HepG2 (cell line): Measurements from ENCODE around the gene PDS5B. TPM values are rescaled to one million over a fixed set of nuclear protein-coding genes. Genes with fewer than 3 reads are reported as not detected.

Source experiments
- polyA plus RNA-seq, 8 experiments: library from polyadenylated mRNA; depleted of rRNA in 3 of 8; stranded (reverse) in 7 of 8; unstranded in 1 of 8; fragments of >200 nt; fragmentation: Illumina TruSeq in 4 of 8; extraction: Trizol in 4 of 8; gene quantifications; 2 replicates each; pipeline versions ENCODE4 v1.2.1 to v1.2.3, GENCODE V29; 2011 to 2016; ENCODE audit warnings: low read depth in 4 of 8, missing spikeins in 1 of 8, mixed read lengths in 1 of 8; ENCODE audit not compliant: insufficient read depth in 1 of 8
- small RNA-seq, 3 experiments: library from RNA; depleted of rRNA; stranded (forward); fragments of <200 nt; gene quantifications; one replicate each; pipeline ENCODE3, GENCODE V24; 2012; ENCODE audit warnings: low read depth in 2 of 3, low replicate concordance in 1 of 3; ENCODE audit not compliant: insufficient read length in 3 of 3, insufficient read depth in 2 of 3
- total RNA-seq, 5 experiments: library from RNA; depleted of rRNA; stranded (reverse); fragments of >200 nt; fragmentation: Illumina TruSeq; extraction: Trizol; gene quantifications; 2 replicates each; pipeline ENCODE4 v1.2.3, GENCODE V29; 2016; ENCODE audit warnings: low read depth in 1 of 5

The PDS5B gene
- total and polyA plus RNA-seq, 2 of the 13 experiments (the other 11 are each of a cell fraction or from before 2014, with no cell fraction given), result 5.8 to 24.6 TPM

Small RNA genes within 50 kb of the gene (small RNA-seq; reads per million reads assigned to genes)
- 0 reads per million in 3 experiments for gene RNY1P4

Other genes with a start within 250 kb of the PDS5B start
- gene N4BP2L1, start 158.3 kb upstream of the PDS5B start, total RNA-seq (2016; rRNA removed; fragmentation: Illumina TruSeq; extraction: Trizol), result 11.8 and 13.2 TPM in 2 replicates
- gene N4BP2L1, start 158.3 kb upstream of the PDS5B start, polyA plus RNA-seq (2011; rRNA removed), result 30.4 and 34.5 TPM in 2 replicates
- gene N4BP2L2, start 47.7 kb upstream of the PDS5B start, total RNA-seq (2016; rRNA removed; fragmentation: Illumina TruSeq; extraction: Trizol), result 81.2 and 82.6 TPM in 2 replicates
- gene N4BP2L2, start 47.7 kb upstream of the PDS5B start, polyA plus RNA-seq (2011; rRNA removed), result 47.9 and 58.9 TPM in 2 replicates